HEK293 (cell line): Measurements from ENCODE around the gene SH3YL1.

ENCODE experiments used
- CTCF ChIA-PET: fragments of 350-600 bp; formaldehyde crosslinking; extraction: SDS; loops from one replicate; lab custom pipeline; 2021; ENCODE audit warnings: antibody characterized with exemption; lab: Yijun Ruan, JAX
- POLR2A ChIA-PET: fragments of 300-600 bp; formaldehyde crosslinking; extraction: SDS; loops from one replicate; lab custom pipeline; 2020; ENCODE audit warnings: antibody characterized with exemption, inconsistent platforms; lab: Yijun Ruan, JAX
- H3K27ac ChIP-seq: fragments of 200-500 bp; sonication (Bioruptor generic); 2 replicates; pipeline ENCODE4 v1.5.1; 2014; ENCODE audit warnings: low read depth, low read length, control low read depth, inconsistent platforms; ENCODE audit errors: extremely low read depth
- H3K36me3 ChIP-seq, 2 experiments: fragments of 200-500 bp in 1 of 2; sonication (Bioruptor generic) in 1 of 2; 1 replicate in 1 of 2; 2 replicates in 1 of 2; pipeline ENCODE4 v1.5.1; 2014 to 2017; ENCODE audit warnings: inconsistent platforms in 2 of 2, low read length in 2 of 2; ENCODE audit not compliant: control insufficient read depth in 2 of 2, insufficient read depth in 1 of 2
- H3K4me1 ChIP-seq: fragments of 200-500 bp; sonication (Bioruptor generic); 2 replicates; pipeline ENCODE4 v1.5.1; 2014; ENCODE audit warnings: mild to moderate bottlenecking, low read length, inconsistent platforms; ENCODE audit not compliant: control insufficient read depth, insufficient read depth
- H3K4me3 ChIP-seq: 2 replicates; pipeline ENCODE4 v1.5.1; 2011; ENCODE audit warnings: low read depth, mild to moderate bottlenecking, control low read depth, low read length, moderate library complexity
- H3K9me3 ChIP-seq: fragments of 200-500 bp; sonication (Bioruptor generic); 2 replicates; pipeline ENCODE4 v1.5.1; 2014; ENCODE audit warnings: low read depth, low read length, inconsistent platforms; ENCODE audit not compliant: control insufficient read depth, insufficient read depth
- BCL11B ChIP-seq: fragments of 450-650 bp; formaldehyde crosslinking; IDR thresholded peaks from 2 replicates; pipeline ENCODE4 v1.5.1; 2016; ENCODE audit warnings: low read depth, missing biosample characterization, missing genetic modification characterization
- ZBTB11 ChIP-seq: fragments of 450-650 bp; formaldehyde crosslinking; conservative IDR thresholded peaks from 2 replicates; pipeline ENCODE4 v1.5.1; 2016; ENCODE audit warnings: low read depth, missing biosample characterization, missing genetic modification characterization
- ZBTB7A ChIP-seq: fragments of 450-650 bp; formaldehyde crosslinking; IDR thresholded peaks from 2 replicates; pipeline ENCODE4 v1.5.1; 2016; ENCODE audit warnings: low read depth, missing biosample characterization, missing genetic modification characterization
- ZBTB8A ChIP-seq: fragments of 450-650 bp; formaldehyde crosslinking; IDR thresholded peaks from 2 replicates; pipeline ENCODE4 v1.5.1; 2016; ENCODE audit warnings: missing biosample characterization, missing genetic modification characterization
- ZEB2 ChIP-seq: fragments of 450-650 bp; formaldehyde crosslinking; IDR thresholded peaks from 2 replicates; pipeline ENCODE4 v1.5.1; 2016; ENCODE audit warnings: missing biosample characterization, missing genetic modification characterization
- ZIC2 ChIP-seq: fragments of 450-650 bp; formaldehyde crosslinking; IDR thresholded peaks from 2 replicates; pipeline ENCODE4 v1.5.1; 2016; ENCODE audit warnings: missing biosample characterization, missing genetic modification characterization
- ZNF211 ChIP-seq: fragments of 450-650 bp; formaldehyde crosslinking; IDR thresholded peaks from 2 replicates; pipeline ENCODE4 v1.5.1; 2016; ENCODE audit warnings: low read depth, missing biosample characterization, missing genetic modification characterization
- ZNF292 ChIP-seq: fragments of 450-650 bp; formaldehyde crosslinking; IDR thresholded peaks from 2 replicates; pipeline ENCODE4 v1.5.1; 2016; ENCODE audit warnings: low read depth, missing biosample characterization, missing genetic modification characterization, borderline replicate concordance
- ZNF335 ChIP-seq: fragments of 450-650 bp; formaldehyde crosslinking; conservative IDR thresholded peaks from 2 replicates; pipeline ENCODE4 v1.5.1; 2016; ENCODE audit warnings: missing biosample characterization, missing genetic modification characterization
- ZNF341 ChIP-seq: fragments of 450-650 bp; formaldehyde crosslinking; IDR thresholded peaks from 2 replicates; pipeline ENCODE4; 2016; ENCODE audit warnings: low read depth, missing biosample characterization, missing genetic modification characterization
- ZNF426 ChIP-seq: fragments of 450-650 bp; formaldehyde crosslinking; IDR thresholded peaks from 2 replicates; pipeline ENCODE4 v1.5.1; 2017; ENCODE audit warnings: missing biosample characterization, missing genetic modification characterization, mild to moderate bottlenecking, inconsistent platforms, moderate library complexity
- ZNF510 ChIP-seq: fragments of 450-650 bp; formaldehyde crosslinking; IDR thresholded peaks from 2 replicates; pipeline ENCODE4 v1.5.1; 2018; ENCODE audit warnings: mild to moderate bottlenecking, missing genetic modification characterization, missing biosample characterization; ENCODE audit not compliant: insufficient replicate concordance
- ZNF560 ChIP-seq: fragments of 450-650 bp; formaldehyde crosslinking; IDR thresholded peaks from 2 replicates; pipeline ENCODE4 v1.5.1; 2017; ENCODE audit warnings: missing biosample characterization, missing genetic modification characterization, borderline replicate concordance
- ZNF645 ChIP-seq: fragments of 450-650 bp; formaldehyde crosslinking; IDR thresholded peaks from 2 replicates; pipeline ENCODE4; 2016; ENCODE audit warnings: missing biosample characterization, missing genetic modification characterization
- ZNF704 ChIP-seq: fragments of 450-650 bp; formaldehyde crosslinking; IDR thresholded peaks from 2 replicates; pipeline ENCODE4 v1.5.1; 2016; ENCODE audit warnings: missing biosample characterization, missing genetic modification characterization
- ZNF747 ChIP-seq: fragments of 450-650 bp; formaldehyde crosslinking; IDR thresholded peaks from 2 replicates; pipeline ENCODE4 v1.5.1; 2016; ENCODE audit warnings: missing biosample characterization, missing genetic modification characterization
- ZNF76 ChIP-seq: fragments of 450-650 bp; formaldehyde crosslinking; IDR thresholded peaks from 2 replicates; pipeline ENCODE4; 2016; ENCODE audit warnings: low read depth, missing biosample characterization, missing genetic modification characterization, borderline replicate concordance
- ZNF843 ChIP-seq: fragments of 450-650 bp; formaldehyde crosslinking; IDR thresholded peaks from 2 replicates; pipeline ENCODE4 v1.5.1; 2016; ENCODE audit warnings: missing biosample characterization, missing genetic modification characterization

The SH3YL1 gene

GRCh38 chr2:287471-287885, 23.6 kb upstream of the SH3YL1 start (continued):
- TF ChIP-seq ZNF560 (no peak), ZNF645 (tag by site-specific recombination) (no peak), ZNF335 (tag by site-specific recombination) (no peak)

GRCh38 chr2:286774-287392, 23.1 kb upstream of the SH3YL1 start:
- no peaks in the 10 kb centered on the region for H3K9me3 ChIP-seq
- no peaks in the 10 kb centered on the region for H3K4me1 ChIP-seq
- CTCF ChIA-PET = interaction anchor here (0.9 to 1.3 kb wide), 2 partner anchors 10 to 351 kb away, joined by 4 read pairs; no protein-coding TSS in a partner anchor
- H3K4me3 ChIP-seq = no peak overlapping the region
- 0 out of 2 replicates have a peak, but pooled peaks have one; percentile 10 for TF ChIP-seq ZIC2 (tag by site-specific recombination)
- no peak for TF ChIP-seq ZBTB11 (tag by site-specific recombination)
- TF ChIP-seq ZNF747 (tag by site-specific recombination) = no peak
- TF ChIP-seq ZBTB8A = 0 out of 2 replicates have a peak, but pooled peaks have one; percentile 18
- no peak overlapping the region for H3K27ac ChIP-seq
- H3K36me3 ChIP-seq = peaks cover 0 to 10% of the 10 kb centered on the region in 2 experiments; a peak in 1 of 3 replicates
- POLR2A ChIA-PET = no interaction called here

- H3K36me3 ChIP-seq = peaks cover 0 to 19% of the 10 kb centered on the region in 2 experiments; a peak in 1 of 3 replicates
- H3K27ac ChIP-seq = no peak overlapping the region
- H3K4me1 ChIP-seq = no peaks in the 10 kb centered on the region
- no peak overlapping the region for H3K4me3 ChIP-seq
- CTCF ChIA-PET = interaction anchor here (0.9 to 1.3 kb wide), 2 partner anchors 9 to 352 kb away, joined by 4 read pairs; no protein-coding TSS in a partner anchor
- H3K9me3 ChIP-seq = no peaks in the 10 kb centered on the region
- TF ChIP-seq ZEB2 (no peak), ZNF843 (tag by site-specific recombination) (no peak), ZNF341 (tag by site-specific recombination) (no peak), ZNF292 (no peak), ZNF426 (tag by site-specific recombination) (no peak), ZBTB7A (no peak), ZNF510 (tag by site-specific recombination) (no peak), ZNF211 (tag by site-specific recombination) (no peak), BCL11B (no peak), ZNF704 (no peak), ZNF76 (tag by site-specific recombination) (no peak)
- POLR2A ChIA-PET = no interaction called here
Observed at GRCh38 chr2:286035-286434, 22.2 kb upstream of the SH3YL1 start.
